Measurements from ENCODE around the gene CFAP46. TPM values are rescaled to one million over a fixed set of nuclear protein-coding genes. Genes with fewer than 3 reads are reported as not detected.

Gene CFAP46
- total and polyA plus RNA-seq, 2 of the 8 experiments (the other 6 are each of a cell fraction or from before 2014, with no cell fraction given), result 2.6 to 4.8 TPM

- no peak for TF ChIP-seq EZH2 (IDR thresholded peaks at IDR 0.05; ENCODE audit: low read depth, low read length, severe bottlenecking)
Measured at GRCh38 chr10:132838346-132838970, 103.9 kb downstream of the CFAP46 start (continued).
